GM19193 (cell line): Measurements from ENCODE around the gene LPIN2.

Experiments used
- POLR2A ChIP-seq: IDR thresholded peaks from 4 replicates; pipeline ENCODE4 v1.6.1; 2011; ENCODE audit not compliant: insufficient read depth, insufficient read length; ENCODE audit errors: extremely low read depth

LPIN2 gene

GRCh38 chr18:2990956-2991640, 21.8 kb downstream of the LPIN2 start:
- no peak for TF ChIP-seq POLR2A

DNA sequence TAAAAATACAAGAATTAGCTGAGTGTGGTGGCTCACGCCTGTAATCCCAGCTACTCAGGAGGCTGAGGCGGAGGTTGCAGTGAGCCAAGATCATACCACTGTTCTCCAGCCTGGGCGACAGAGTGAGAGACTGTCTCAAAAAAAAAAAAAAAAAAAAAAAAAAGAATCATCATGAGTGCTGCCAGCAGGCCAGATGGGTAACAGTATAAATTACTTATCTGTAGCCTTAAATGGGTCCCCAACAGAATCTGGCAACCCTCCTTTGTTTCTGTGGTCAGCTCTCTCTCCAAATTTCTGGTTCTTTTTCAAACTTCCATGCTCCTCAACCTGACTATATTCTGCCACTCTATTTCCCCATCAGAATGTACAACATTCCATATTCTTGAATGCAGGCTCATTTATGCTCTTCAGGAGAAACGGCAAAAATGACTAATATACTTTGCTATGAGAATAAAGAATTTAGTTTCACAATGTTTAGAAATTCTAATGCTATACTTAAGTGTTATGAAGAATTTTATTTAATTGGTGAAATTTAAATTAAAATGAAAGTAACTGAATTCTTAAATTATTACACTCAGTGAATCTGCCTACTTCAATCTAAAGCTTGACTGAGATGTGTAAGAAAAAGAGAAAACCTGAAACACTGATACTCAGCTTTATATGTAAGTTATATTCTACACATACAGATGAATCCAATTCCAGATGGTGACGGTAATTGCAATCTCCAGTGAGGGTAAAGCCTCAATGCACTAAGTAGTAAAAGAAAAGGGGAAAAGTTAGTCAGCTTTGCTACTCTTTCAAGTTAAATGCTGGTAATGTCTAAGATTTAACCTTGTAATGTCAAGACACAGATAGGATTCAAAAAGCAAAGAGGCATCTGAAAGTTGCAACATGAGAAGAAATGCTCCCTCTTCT, 24.8 kb downstream of the LPIN2 start:
- TF ChIP-seq POLR2A: no peak

DNA sequence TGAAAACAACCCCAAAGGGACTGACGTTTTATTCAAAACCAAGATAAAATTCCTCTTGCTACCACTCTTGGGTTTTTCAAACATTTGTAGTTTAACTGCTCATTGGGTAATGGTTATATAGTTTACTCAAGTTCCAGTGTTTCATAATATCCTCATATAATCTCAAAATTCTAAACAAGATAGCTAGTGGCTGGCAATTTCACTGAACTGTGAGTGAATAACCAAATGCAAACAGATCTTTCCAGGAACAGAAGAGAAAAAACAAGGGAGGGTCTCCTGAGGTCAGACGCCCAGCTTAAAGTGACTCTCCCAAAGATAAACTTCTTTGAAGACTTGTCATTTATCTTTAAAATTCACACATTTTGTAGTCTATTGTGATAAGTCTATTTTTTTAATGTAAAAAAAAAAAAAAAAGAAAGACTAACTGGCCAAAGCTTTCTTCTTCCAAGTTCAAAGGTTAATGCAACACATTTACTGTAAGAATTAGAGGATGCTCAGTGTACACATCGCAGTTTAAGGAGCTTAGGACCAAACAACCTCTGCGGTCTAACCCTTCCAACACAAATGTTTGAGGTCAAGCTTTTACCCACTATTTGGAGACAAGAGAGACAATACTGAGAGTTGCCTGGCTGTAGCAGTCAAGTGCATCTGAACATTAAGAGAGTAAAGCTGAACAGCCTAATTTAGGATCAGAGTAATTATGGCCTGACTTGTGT, 26.6 kb downstream of the LPIN2 start:
- TF ChIP-seq POLR2A: no peak

- TF ChIP-seq POLR2A: no peak
These were observed 27.3 kb downstream of the LPIN2 start for GRCh38 chr18:2985628-2986027.

GRCh38 chr18:2984703-2985261, 28.2 kb downstream of the LPIN2 start:
- no peak for TF ChIP-seq POLR2A

DNA sequence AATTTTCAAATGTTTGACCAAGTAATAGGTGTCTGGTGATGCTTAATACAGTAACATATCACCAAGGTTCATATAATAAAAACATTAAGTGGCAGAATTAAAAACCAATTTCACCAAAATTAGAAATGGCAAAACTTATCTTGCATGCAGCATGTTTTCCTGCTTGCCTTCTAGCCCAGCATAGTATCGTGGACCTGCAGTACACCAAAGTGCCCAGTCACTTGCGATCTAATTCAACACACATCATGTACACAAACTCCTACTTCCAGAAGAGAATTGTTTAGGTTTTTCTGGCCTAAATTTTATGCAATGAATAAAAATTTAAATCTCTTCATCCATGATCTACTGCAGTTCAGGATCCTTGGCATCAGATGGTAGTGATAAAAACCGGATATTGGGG, 28.9 kb downstream of the LPIN2 start:
- no peak for TF ChIP-seq POLR2A

- TF ChIP-seq POLR2A: no peak
These were observed 29.6 kb downstream of the LPIN2 start for GRCh38 chr18:2983296-2983695.

DNA sequence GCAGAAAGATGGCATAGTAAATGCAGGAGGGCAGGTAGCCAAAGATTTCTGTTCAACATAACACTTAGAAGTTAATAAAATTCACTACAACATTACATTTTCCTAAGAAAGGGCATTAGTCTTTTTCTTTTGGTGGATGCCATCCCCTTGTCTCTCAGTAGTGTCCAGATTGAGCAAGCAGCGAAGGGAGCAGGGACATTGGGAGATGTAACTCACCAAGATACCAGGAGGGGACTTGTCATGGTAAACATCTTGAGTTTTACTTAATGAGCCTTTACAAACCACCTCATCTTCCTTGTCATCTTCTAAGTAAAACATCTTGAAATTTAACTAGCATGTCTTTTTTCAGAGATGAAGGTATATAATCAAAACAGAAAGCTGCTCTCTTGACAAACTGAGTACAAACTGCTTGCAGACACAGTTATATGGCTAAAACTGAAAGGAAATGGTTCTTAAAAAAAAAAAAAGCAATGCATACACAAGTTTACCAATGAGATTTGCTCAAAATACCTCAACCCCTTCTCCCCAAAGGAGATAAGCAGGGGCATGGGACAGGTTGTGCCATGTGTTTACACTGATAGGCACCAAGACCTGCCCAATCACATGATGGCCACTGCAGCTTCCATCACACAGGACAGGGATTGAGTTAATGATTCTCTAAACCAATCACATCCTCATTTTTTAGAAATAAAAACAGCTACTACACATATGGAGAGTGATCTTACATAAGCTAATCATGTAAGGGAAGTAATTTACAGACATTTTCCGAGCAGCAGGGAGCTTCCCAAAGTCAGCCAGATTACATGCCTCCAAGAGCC, 30.3 kb downstream of the LPIN2 start:
- no peak for TF ChIP-seq POLR2A

DNA sequence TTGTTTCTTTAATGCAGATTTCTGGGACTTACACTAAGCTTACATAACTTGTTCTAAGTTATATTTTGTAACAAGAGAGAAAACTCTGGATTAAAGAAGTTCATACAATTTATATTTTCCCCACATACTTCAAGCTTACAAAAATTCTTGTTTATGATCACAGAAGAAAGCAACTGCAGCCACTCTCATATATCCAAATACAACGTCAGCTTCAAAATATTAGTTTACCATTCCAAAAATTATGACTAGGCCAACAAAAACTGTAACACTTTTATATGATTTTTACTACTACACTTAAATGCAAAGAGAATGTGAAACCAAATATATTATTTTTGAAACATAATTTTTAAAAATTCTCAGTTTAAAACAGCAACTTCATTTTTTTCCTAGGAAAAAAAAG, 30.9 kb downstream of the LPIN2 start:
- TF ChIP-seq POLR2A: no peak

GRCh38 chr18:2981212-2981728, 31.7 kb downstream of the LPIN2 start:
- no peak for TF ChIP-seq POLR2A

DNA sequence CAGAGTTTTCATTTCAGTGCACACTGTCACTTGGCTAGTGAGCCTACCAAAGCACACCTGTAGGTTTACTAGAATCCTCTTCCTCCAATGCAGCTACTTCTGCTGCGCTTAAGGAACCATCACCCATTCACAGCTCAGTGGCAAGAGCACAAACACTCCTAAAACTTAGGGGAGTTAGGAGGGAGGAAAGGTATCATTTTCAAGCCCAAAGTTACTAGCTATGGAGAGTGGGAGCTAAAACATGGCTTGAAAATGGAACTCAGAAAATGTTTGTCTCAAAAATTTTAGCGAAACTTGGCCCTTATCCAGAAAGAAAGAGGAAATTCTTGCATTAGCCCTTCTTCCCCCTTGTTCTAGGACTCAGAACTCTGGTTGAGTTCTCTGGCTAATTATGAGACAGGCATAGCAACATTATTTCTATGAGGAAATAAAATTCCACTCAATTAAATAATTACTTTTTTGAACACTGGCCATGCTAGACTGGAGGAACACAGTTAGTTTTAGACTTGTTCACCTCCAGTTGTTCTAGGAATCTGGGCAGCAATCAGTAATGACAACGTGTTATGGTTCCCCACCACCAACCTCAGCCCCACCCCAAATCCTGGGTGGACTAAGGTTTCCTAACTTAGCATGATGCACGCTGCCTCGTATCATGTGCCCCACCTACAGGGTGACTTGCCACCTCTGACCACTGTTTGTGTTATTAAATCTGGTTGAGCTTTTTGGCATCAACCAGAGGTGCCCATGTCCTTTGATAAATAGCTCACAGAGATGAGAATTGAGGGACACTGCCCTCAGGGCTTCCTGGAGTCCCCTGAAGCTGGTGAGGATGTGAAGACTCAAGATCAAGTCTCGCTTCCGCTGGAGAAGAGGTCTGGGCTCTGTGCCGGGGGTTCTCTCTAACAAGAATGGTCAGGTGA, 32.8 kb downstream of the LPIN2 start:
- TF ChIP-seq POLR2A: no peak

DNA sequence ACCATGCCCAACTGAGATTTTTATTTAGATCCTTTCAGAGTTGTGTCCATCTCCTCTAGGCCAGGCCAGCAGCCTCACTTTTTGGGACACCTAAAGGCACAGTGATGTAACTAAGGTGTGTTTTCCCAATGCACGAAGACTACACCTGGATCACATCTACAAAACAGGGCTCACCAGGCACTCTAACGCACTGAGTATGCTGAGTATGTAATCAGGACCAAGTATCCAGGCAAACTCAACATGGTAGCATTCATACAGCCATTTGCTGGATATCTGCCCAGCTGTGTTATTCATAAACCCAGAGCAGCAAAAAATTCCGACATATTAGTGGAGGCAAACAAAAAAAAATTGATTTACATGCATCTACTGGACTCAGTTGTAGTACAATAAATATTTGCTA, 33.8 kb downstream of the LPIN2 start:
- TF ChIP-seq POLR2A: no peak

DNA sequence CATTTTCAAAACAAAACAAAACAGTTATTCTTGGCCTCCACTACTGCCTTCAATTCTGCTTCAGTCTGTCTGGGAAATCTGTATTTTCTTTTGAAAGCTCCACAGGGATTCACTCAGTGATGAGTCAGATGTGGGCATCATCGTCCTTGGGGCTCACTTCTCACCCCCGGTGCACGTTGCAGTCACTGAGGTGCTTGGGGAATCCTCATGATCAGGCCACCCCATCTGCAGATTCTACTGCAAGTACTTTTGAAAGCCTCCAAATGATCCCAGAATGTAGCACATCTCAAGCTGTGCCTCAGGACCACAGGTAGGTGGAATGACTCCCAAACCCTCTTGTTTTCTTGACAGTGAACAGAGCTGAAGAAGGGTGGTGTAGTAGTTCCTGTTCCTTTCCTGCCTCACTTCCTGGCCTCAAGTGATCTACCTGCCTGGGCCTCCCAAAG, 34.3 kb downstream of the LPIN2 start:
- no peak for TF ChIP-seq POLR2A
